GM12891 (cell line): ENCODE measurements around the gene NEK6.

Source experiments
- POLR2A ChIP-seq: IDR thresholded peaks from 2 replicates; pipeline ENCODE4 v1.6.1; 2011; ENCODE audit warnings: low read depth, low read length, control low read depth
- POLR2AphosphoS5 ChIP-seq: IDR thresholded peaks from 2 replicates; pipeline ENCODE4 v1.6.1; 2011; ENCODE audit warnings: low read depth, low read length, control low read depth
- POU2F2 ChIP-seq: IDR thresholded peaks from 2 replicates; pipeline ENCODE4 v1.6.1; 2011; ENCODE audit warnings: low read depth, mild to moderate bottlenecking, control low read depth, low read length, moderate library complexity

- TF ChIP-seq POLR2AphosphoS5 = no peak
- 0 out of 2 replicates have a peak, but pooled peaks have one; percentile 37 for TF ChIP-seq POLR2A
- TF ChIP-seq POU2F2 = no peak
Measured at GRCh38 chr9:124267271-124267807, 9.6 kb downstream of the NEK6 start.
